Lower leg skin (tissue), 3 donors: ENCODE data around the gene HOXA9.

Experiments
- CTCF ChIP-seq, 3 donors: fragments of 450-650 bp; IDR thresholded peaks; one replicate each; pipeline ENCODE4 v1.5.1; 2016; ENCODE audit warnings: antibody characterized with exemption in 3 of 3, mild to moderate bottlenecking in 3 of 3, moderate library complexity in 2 of 3
- POLR2A ChIP-seq, 2 donors: fragments of 450-650 bp; IDR thresholded peaks; one replicate each; pipeline ENCODE4 v1.6.1; 2016 to 2017; ENCODE audit warnings: antibody characterized with exemption in 2 of 2, mild to moderate bottlenecking in 1 of 2, moderate library complexity in 1 of 2

- no peak for TF ChIP-seq POLR2A (IDR thresholded peaks at IDR 0.05)
- no peak for TF ChIP-seq CTCF (IDR thresholded peaks at IDR 0.05)
Observed at GRCh38 chr7:27171325-27171636, 5.9 kb upstream of the HOXA9 start.
